Measurements from ENCODE around the gene PKDREJ.

- no peak for TF ChIP-seq CTCF (IDR thresholded peaks at IDR 0.05)
- no peak for TF ChIP-seq EP300 (IDR thresholded peaks at IDR 0.05)
- no peak for TF ChIP-seq POLR2AphosphoS5 (IDR thresholded peaks at IDR 0.05)
Observed at GRCh38 chr22:46234969-46235368, 28.2 kb downstream of the PKDREJ start.

Measured in upper lobe of left lung (tissue), 4 donors.